22Rv1 (cell line): ENCODE results near the gene LCLAT1.

Experiments used
- ZFX ChIP-seq: fragments of 450-650 bp; IDR thresholded peaks from 2 replicates; pipeline ENCODE4 v1.6.1; 2017; ENCODE audit warnings: antibody characterized with exemption, borderline replicate concordance
- TF ChIP-seq, protein P1 (sequence below): fragments of 450-650 bp; IDR thresholded peaks from 2 replicates; pipeline ENCODE4 v1.5.1; 2017; ENCODE audit warnings: mild to moderate bottlenecking

DNA sequence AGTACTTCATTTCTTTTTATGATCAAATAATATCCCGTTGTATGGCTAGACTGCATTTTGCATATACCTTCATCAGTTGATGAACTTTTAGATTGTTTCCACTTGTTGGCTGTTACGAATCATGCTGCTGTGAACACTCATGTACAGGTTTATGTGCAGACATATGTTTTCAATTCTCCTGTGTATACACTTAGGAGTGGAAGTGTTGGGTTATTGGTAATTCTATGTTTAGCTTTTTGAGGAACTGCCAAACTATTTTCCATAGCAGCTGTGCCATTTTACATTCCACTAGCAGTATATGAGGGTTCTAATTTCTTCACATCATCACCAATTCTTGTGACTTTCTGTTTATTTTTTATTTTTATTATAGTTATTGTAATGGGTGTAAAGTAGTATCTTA is 32.1 kb upstream of the LCLAT1 start:
- TF ChIP-seq, protein P1, sequence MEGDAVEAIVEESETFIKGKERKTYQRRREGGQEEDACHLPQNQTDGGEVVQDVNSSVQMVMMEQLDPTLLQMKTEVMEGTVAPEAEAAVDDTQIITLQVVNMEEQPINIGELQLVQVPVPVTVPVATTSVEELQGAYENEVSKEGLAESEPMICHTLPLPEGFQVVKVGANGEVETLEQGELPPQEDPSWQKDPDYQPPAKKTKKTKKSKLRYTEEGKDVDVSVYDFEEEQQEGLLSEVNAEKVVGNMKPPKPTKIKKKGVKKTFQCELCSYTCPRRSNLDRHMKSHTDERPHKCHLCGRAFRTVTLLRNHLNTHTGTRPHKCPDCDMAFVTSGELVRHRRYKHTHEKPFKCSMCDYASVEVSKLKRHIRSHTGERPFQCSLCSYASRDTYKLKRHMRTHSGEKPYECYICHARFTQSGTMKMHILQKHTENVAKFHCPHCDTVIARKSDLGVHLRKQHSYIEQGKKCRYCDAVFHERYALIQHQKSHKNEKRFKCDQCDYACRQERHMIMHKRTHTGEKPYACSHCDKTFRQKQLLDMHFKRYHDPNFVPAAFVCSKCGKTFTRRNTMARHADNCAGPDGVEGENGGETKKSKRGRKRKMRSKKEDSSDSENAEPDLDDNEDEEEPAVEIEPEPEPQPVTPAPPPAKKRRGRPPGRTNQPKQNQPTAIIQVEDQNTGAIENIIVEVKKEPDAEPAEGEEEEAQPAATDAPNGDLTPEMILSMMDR: no peak
- TF ChIP-seq ZFX: no peak
